Testis (tissue), 2 donors: ENCODE measurements around the gene PSTPIP1.

ENCODE experiments used
- CTCF ChIP-seq, 3 experiments: fragments of 450-650 bp in 2 of 3; fragments of 200-600 bp in 1 of 3; sonication (generic) in 1 of 3; IDR thresholded peaks; one replicate each; pipeline ENCODE4 v1.5.1; 2016 to 2019; ENCODE audit warnings: antibody characterized with exemption in 3 of 3, mild to moderate bottlenecking in 2 of 3, moderate library complexity in 1 of 3
- POLR2A ChIP-seq: fragments of 450-650 bp; IDR thresholded peaks from one replicate; pipeline ENCODE4 v1.6.1; 2017; ENCODE audit warnings: antibody characterized with exemption, mild to moderate bottlenecking, moderate library complexity

- TF ChIP-seq CTCF (IDR thresholded peaks at IDR 0.05) (no peak), POLR2A (no peak)
Observed at GRCh38 chr15:77085297-77085696, 90.4 kb downstream of the PSTPIP1 start.
